Subcutaneous preadipocyte (primary cell): Measurements from ENCODE around the gene MGST3. TPM values are rescaled to one million over a fixed set of nuclear protein-coding genes. Genes with fewer than 3 reads are reported as not detected.

Source experiments
- total RNA-seq: library from RNA; depleted of rRNA; stranded (reverse); fragments of >200 nt; gene quantifications from 2 replicates; pipeline ENCODE4 v1.2.3, GENCODE V29; 2012

MGST3 gene
- 100 and 185 TPM in 2 replicates for total RNA-seq

GRCh38 chr1:165630629-165631341 lies at the start of gene MGST3:
Gene MGST3 (plus strand): TSS chr1:165631234. CDS start chr1:165649848, 18,614 bp downstream.

GRCh38 chr1:165697881-165698760 lies 67.1 kb downstream of the MGST3 start, which contains the start of gene ALDH9A1:
Gene ALDH9A1 (minus strand): TSS chr1:165698562. CDS start chr1:165698558, 4 bp downstream.

Other genes starting within 250 kb of the MGST3 start
- gene RXRG, start 186.1 kb upstream of the MGST3 start, total RNA-seq: not detected in 2 replicates
- not detected in 2 replicates for gene LRRC52, start 87.2 kb upstream of the MGST3 start, total RNA-seq
- 83.7 and 88.2 TPM in 2 replicates for gene ALDH9A1, start 67.3 kb downstream of the MGST3 start, total RNA-seq
- 66.1 and 75.0 TPM in 2 replicates for gene TMCO1, start 137.6 kb downstream of the MGST3 start, total RNA-seq
- gene UCK2, start 196.4 kb downstream of the MGST3 start, total RNA-seq: 78.3 and 105 TPM in 2 replicates